SK-N-SH (cell line): ENCODE data around the gene FJX1. TPM values are rescaled to one million over a fixed set of nuclear protein-coding genes. Genes with fewer than 3 reads are reported as not detected.

Source experiments
- CTCF ChIA-PET: fragments of 300-600, 350-600 bp; formaldehyde crosslinking; extraction: SDS; loops from one replicate; lab custom pipeline; 2021; lab: Yijun Ruan, JAX
- POLR2A ChIA-PET: fragments of 350-600 bp; sonication (Branson Sonifier 250); formaldehyde crosslinking; extraction: SDS; loops from one replicate; lab custom pipeline; 2020; ENCODE audit warnings: antibody characterized with exemption, inconsistent platforms; lab: Yijun Ruan, JAX
- DNase-seq: peaks from one replicate; pipeline ENCODE4 v3.0.0; 2012
- H2AFZ ChIP-seq: fragments of 200-600 bp; sonication (generic); 2 replicates; pipeline ENCODE4 v1.8.1; 2016; ENCODE audit warnings: antibody characterized with exemption, mild to moderate bottlenecking, low read depth
- H3F3A ChIP-seq: fragments of 200-600 bp; sonication (generic); replicated peaks from 2 replicates; pipeline ENCODE3; 2016; ENCODE audit warnings: antibody characterized with exemption, mild to moderate bottlenecking; ENCODE audit not compliant: insufficient read depth
- H3K27ac ChIP-seq, 2 experiments: fragments of 200-500 bp in 1 of 2; fragments of 200-600 bp in 1 of 2; sonication (Bioruptor generic) in 1 of 2; sonication (generic), shearing (Covaris generic) in 1 of 2; 2 replicates each; pipeline versions ENCODE4 v1.5.1 to v1.6.1; 2014 to 2016; ENCODE audit warnings: low read depth in 2 of 2, inconsistent platforms in 1 of 2, low read length in 1 of 2, mild to moderate bottlenecking in 1 of 2, mixed read lengths in 1 of 2
- H3K27me3 ChIP-seq: fragments of 200-600 bp; sonication (generic), shearing (Covaris generic); 2 replicates; pipeline ENCODE4 v1.6.1; 2016; ENCODE audit warnings: mixed run types; ENCODE audit not compliant: insufficient read depth
- H3K36me3 ChIP-seq, 2 experiments: fragments of 200-500 bp in 1 of 2; fragments of 200-600 bp in 1 of 2; sonication (Bioruptor generic) in 1 of 2; sonication (generic) in 1 of 2; replicated peaks in 1 of 2; 2 replicates each; pipeline versions ENCODE3 to v1.5.1; 2014 to 2016; ENCODE audit warnings: low read length in 1 of 2, mild to moderate bottlenecking in 1 of 2; ENCODE audit not compliant: insufficient read depth in 2 of 2, control insufficient read depth in 1 of 2
- H3K4me1 ChIP-seq, 2 experiments: fragments of 200-500 bp in 1 of 2; fragments of 200-600 bp in 1 of 2; sonication (Bioruptor generic) in 1 of 2; sonication (generic), shearing (Covaris generic) in 1 of 2; 2 replicates each; pipeline versions ENCODE4 v1.5.1 to v1.6.1; 2014 to 2016; ENCODE audit warnings: low read depth in 1 of 2, low read length in 1 of 2, mixed run types in 1 of 2; ENCODE audit not compliant: insufficient read depth in 2 of 2, control insufficient read depth in 1 of 2
- H3K4me2 ChIP-seq: fragments of 200-600 bp; sonication (generic), shearing (Covaris generic); 2 replicates; pipeline ENCODE4 v1.6.1; 2017; ENCODE audit warnings: mixed run types
- H3K4me3 ChIP-seq, 2 experiments: fragments of 200-500 bp in 1 of 2; fragments of 200-600 bp in 1 of 2; sonication (Bioruptor generic) in 1 of 2; sonication (generic), shearing (Covaris generic) in 1 of 2; 2 replicates each; pipeline versions ENCODE4 v1.5.1 to v1.8.1; 2014 to 2016; ENCODE audit warnings: low read depth in 2 of 2, inconsistent platforms in 1 of 2, low read length in 1 of 2, mild to moderate bottlenecking in 1 of 2, mixed read lengths in 1 of 2, moderate library complexity in 1 of 2
- H3K79me2 ChIP-seq: fragments of 200-600 bp; sonication (generic); 2 replicates; pipeline ENCODE4 v1.8.1; 2017; ENCODE audit warnings: mild to moderate bottlenecking; ENCODE audit not compliant: insufficient read depth
- H3K9ac ChIP-seq: fragments of 200-600 bp; sonication (generic); 2 replicates; pipeline ENCODE4 v1.6.1; 2017; ENCODE audit warnings: mixed run types
- H3K9me2 ChIP-seq: fragments of 200-600 bp; sonication (generic); 2 replicates; pipeline ENCODE4 v1.6.1; 2017; ENCODE audit warnings: mixed run types
- H3K9me3 ChIP-seq: fragments of 200-600 bp; sonication (generic); 2 replicates; pipeline ENCODE4 v1.6.1; 2017; ENCODE audit warnings: mixed run types, mild to moderate bottlenecking, moderate library complexity
- H4K20me1 ChIP-seq: fragments of 200-600 bp; sonication (generic); 2 replicates; pipeline ENCODE4 v1.6.1; 2017; ENCODE audit warnings: mild to moderate bottlenecking, mixed run types; ENCODE audit not compliant: insufficient read depth
- ELF1 ChIP-seq: IDR thresholded peaks from 2 replicates; pipeline ENCODE4 v1.4.0; 2012
- EZH2phosphoT487 ChIP-seq: fragments of 200-600 bp; sonication (generic); IDR thresholded peaks from 2 replicates; pipeline ENCODE4 v1.6.1; 2017; ENCODE audit warnings: low read depth, mixed run types, mild to moderate bottlenecking, antibody characterized with exemption, moderate library complexity, borderline replicate concordance
- FOXJ3 ChIP-seq: sonication (generic); formaldehyde crosslinking; IDR thresholded peaks from 2 replicates; pipeline ENCODE4 v1.5.1; 2020; ENCODE audit warnings: mild to moderate bottlenecking, missing genetic modification reagents
- FOXM1 ChIP-seq: IDR thresholded peaks from 2 replicates; pipeline ENCODE4 v1.4.0; 2012; ENCODE audit warnings: low read depth, mild to moderate bottlenecking
- JUND ChIP-seq: IDR thresholded peaks from 2 replicates; pipeline ENCODE4 v1.4.0; 2012
- NFIC ChIP-seq: IDR thresholded peaks from 2 replicates; pipeline ENCODE4 v1.4.0; 2012; ENCODE audit warnings: borderline replicate concordance
- NRF1 ChIP-seq: IDR thresholded peaks from 2 replicates; pipeline ENCODE4 v1.6.1; 2012; ENCODE audit warnings: low read depth, mild to moderate bottlenecking, low read length
- POLR2AphosphoS5 ChIP-seq: IDR thresholded peaks from 2 replicates; pipeline ENCODE4 v1.6.1; 2012; ENCODE audit warnings: low read depth, low read length
- RCOR1 ChIP-seq: fragments of 150-350 bp; IDR thresholded peaks from 2 replicates; pipeline ENCODE4 v1.6.1; 2017; ENCODE audit warnings: antibody characterized with exemption, low read length
- RFX5 ChIP-seq: IDR thresholded peaks from 2 replicates; pipeline ENCODE4 v1.6.1; 2012; ENCODE audit warnings: mild to moderate bottlenecking, improper control_type of control experiment, low read length
- SIN3A ChIP-seq: IDR thresholded peaks from 2 replicates; pipeline ENCODE4 v1.6.1; 2012; ENCODE audit warnings: low read depth, mild to moderate bottlenecking, low read length, moderate library complexity, borderline replicate concordance
- SMC3 ChIP-seq: IDR thresholded peaks from 2 replicates; pipeline ENCODE4 v1.6.1; 2012; ENCODE audit warnings: low read depth, low read length, improper control_type of control experiment
- TEAD4 ChIP-seq: IDR thresholded peaks from 2 replicates; pipeline ENCODE4 v1.4.0; 2012; ENCODE audit warnings: mild to moderate bottlenecking, borderline replicate concordance; ENCODE audit not compliant: insufficient read depth
- WGBS: methylation state at CpG from one replicate; pipeline ENCODE4 v1.1.6; 2017; ENCODE audit warnings: low lambda C conversion rate; 5-methylcytosine and 5-hydroxymethylcytosine counted together
- polyA plus RNA-seq, 3 experiments: library from polyadenylated mRNA; depleted of rRNA; stranded (reverse); fragments of >200 nt; gene quantifications; 2 replicates each; pipeline ENCODE4 v1.2.3, GENCODE V29; 2012
- TF ChIP-seq, protein P1 (sequence below): IDR thresholded peaks from 2 replicates; pipeline ENCODE4 v1.4.0; 2012; ENCODE audit warnings: low read depth
- TF ChIP-seq, protein P2 (sequence below): IDR thresholded peaks from 2 replicates; pipeline ENCODE4 v1.4.0; 2012; ENCODE audit warnings: low read depth, borderline replicate concordance
- TF ChIP-seq, protein P3 (sequence below): IDR thresholded peaks from 2 replicates; pipeline ENCODE4 v1.4.0; 2012; ENCODE audit warnings: low read depth, borderline replicate concordance

Gene FJX1
- polyA plus RNA-seq, 1 of the 3 experiments (the other 2 are of a cell fraction): 34.5 TPM

DNA sequence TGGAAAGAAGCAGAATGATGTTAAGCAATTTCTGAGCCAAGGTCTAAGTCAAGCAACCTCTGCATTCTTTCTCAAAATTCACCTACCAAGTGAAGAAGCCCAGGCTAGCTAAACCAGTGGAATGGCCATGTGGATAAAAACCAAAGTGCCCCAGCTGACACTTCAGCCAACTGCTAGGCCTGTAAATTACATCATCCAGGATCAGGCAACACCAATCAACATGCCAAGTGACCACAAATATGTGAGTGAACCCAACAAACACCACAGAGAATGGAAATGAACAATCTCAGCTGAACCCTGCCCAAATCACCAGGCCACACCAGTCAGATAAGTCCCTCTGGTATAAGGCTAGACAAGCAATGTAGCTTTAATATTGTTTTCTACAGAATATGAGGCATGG, 25.1 kb upstream of the FJX1 start (continued):
- TF ChIP-seq, protein P1, sequence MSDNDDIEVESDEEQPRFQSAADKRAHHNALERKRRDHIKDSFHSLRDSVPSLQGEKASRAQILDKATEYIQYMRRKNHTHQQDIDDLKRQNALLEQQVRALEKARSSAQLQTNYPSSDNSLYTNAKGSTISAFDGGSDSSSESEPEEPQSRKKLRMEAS: peak; percentile 53; the same call in 1 of the 2 replicates
- peak; percentile 39; the same call in 1 of the 2 replicates for TF ChIP-seq TEAD4
- TF ChIP-seq, protein P2, sequence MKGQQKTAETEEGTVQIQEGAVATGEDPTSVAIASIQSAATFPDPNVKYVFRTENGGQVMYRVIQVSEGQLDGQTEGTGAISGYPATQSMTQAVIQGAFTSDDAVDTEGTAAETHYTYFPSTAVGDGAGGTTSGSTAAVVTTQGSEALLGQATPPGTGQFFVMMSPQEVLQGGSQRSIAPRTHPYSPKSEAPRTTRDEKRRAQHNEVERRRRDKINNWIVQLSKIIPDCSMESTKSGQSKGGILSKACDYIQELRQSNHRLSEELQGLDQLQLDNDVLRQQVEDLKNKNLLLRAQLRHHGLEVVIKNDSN: no peak
- TF ChIP-seq SMC3: no peak
- no peak for TF ChIP-seq RCOR1
- TF ChIP-seq POLR2AphosphoS5: peak; percentile 13; the same call in 1 of the 2 replicates
- TF ChIP-seq JUND: peak; percentile 55; the same call in 1 of the 2 replicates
- no peak for TF ChIP-seq FOXM1
- no peak for TF ChIP-seq SIN3A
- TF ChIP-seq NFIC: 0 out of 2 replicates have a peak, but pooled peaks have one; percentile 54
- no peak for TF ChIP-seq NRF1
- no peak for TF ChIP-seq ELF1
- no peak for TF ChIP-seq EZH2phosphoT487

DNA sequence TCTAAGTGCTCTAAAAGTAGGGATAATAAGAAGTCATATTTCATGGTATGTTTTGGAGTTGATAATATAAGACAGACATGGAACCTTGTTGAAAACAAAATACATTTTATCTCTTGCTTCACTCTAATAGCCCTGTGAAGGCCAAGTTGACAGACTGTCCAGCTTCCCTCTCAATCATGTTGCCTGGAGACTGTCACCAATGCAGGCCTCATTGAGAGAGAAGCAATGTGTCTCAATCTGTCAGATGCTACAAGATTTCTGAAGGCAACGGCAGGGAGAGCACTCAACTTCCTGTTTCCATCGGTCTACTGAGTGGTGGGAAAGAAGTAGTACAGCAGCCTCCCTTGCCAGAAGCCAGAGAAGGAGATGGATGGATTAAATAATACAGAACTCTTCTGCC, 23.6 kb upstream of the FJX1 start:
- Histone ChIP-seq H3K4me2 (no peak overlapping the region), H3K4me1 (peaks cover 0 to 10% of the 10 kb centered on the region in 2 experiments; a peak in 1 of 4 replicates), H3K27me3 (no peaks in the 10 kb centered on the region), H2AFZ (no peak overlapping the region), H3K79me2 (no peaks in the 10 kb centered on the region), H3K27ac (no peak overlapping the region), H3K9me3 (no peaks in the 10 kb centered on the region), H3K9me2 (no peaks in the 10 kb centered on the region), H3K36me3 (no peaks in the 10 kb centered on the region), H4K20me1 (no peaks in the 10 kb centered on the region), H3F3A (no peaks in the 10 kb centered on the region), H3K4me3 (no peak overlapping the region), H3K9ac (no peak overlapping the region)
- ChIA-PET POLR2A (no interaction called here), CTCF (interaction anchor here (1.0 kb wide), 1 partner anchor 29 kb away, joined by 3 read pairs; no protein-coding TSS in a partner anchor)
- TF ChIP-seq RFX5 (no peak), EZH2phosphoT487 (no peak), FOXJ3 (CRISPR knock-in tag) (no peak), NFIC (no peak)
- TF ChIP-seq, protein P3, sequence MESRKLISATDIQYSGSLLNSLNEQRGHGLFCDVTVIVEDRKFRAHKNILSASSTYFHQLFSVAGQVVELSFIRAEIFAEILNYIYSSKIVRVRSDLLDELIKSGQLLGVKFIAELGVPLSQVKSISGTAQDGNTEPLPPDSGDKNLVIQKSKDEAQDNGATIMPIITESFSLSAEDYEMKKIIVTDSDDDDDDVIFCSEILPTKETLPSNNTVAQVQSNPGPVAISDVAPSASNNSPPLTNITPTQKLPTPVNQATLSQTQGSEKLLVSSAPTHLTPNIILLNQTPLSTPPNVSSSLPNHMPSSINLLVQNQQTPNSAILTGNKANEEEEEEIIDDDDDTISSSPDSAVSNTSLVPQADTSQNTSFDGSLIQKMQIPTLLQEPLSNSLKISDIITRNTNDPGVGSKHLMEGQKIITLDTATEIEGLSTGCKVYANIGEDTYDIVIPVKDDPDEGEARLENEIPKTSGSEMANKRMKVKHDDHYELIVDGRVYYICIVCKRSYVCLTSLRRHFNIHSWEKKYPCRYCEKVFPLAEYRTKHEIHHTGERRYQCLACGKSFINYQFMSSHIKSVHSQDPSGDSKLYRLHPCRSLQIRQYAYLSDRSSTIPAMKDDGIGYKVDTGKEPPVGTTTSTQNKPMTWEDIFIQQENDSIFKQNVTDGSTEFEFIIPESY: no peak
- WGBS: 49% methylated on average over 2 of the region's 2 CpGs
- no peak for DNase-seq
